Kidney (tissue), 14 donors: ENCODE results near the gene UBE2L3. TPM values are rescaled to one million over a fixed set of nuclear protein-coding genes. Genes with fewer than 3 reads are reported as not detected.
A peak's percentile ranks its signal among the peaks of the same experiment; 100 is the strongest.

ENCODE experiments used
- DNase-seq, 5 donors: peaks; one replicate each; pipeline ENCODE4 v3.0.0-alpha.2; 2013 to 2020
- FAIRE-seq: peaks from 2 replicates; lab custom pipeline; 2012; peaks lifted over from hg19 to GRCh38; lab: Jason Lieb, UNC
- H3K27ac ChIP-seq, 2 donors: one replicate each; pipeline ENCODE4 v1.7.0; 2013; ENCODE audit warnings: low read depth in 2 of 2, low read length in 2 of 2, inconsistent platforms in 1 of 2
- H3K27me3 ChIP-seq: one replicate; pipeline ENCODE4 v1.7.1; 2013; ENCODE audit warnings: low read length, inconsistent platforms; ENCODE audit not compliant: control insufficient read depth, insufficient read depth
- H3K36me3 ChIP-seq, 3 donors: one replicate each; pipeline versions ENCODE4 v1.7.0 to v1.7.1; 2013; ENCODE audit warnings: low read length in 3 of 3, control low read depth in 1 of 3, inconsistent platforms in 1 of 3; ENCODE audit not compliant: insufficient read depth in 3 of 3, control insufficient read depth in 2 of 3
- H3K4me1 ChIP-seq, 3 donors: one replicate each; pipeline versions ENCODE4 v1.7.0 to v1.7.1; 2013; ENCODE audit warnings: low read length in 3 of 3, inconsistent platforms in 1 of 3, low read depth in 1 of 3; ENCODE audit not compliant: control insufficient read depth in 2 of 3, insufficient read depth in 2 of 3
- H3K4me3 ChIP-seq, 3 donors: one replicate each; pipeline versions ENCODE4 v1.7.0 to v1.8.1; 2013; ENCODE audit warnings: low read length in 3 of 3, control low read depth in 1 of 3, inconsistent platforms in 1 of 3
- H3K9ac ChIP-seq, 3 donors: one replicate each; pipeline versions ENCODE4 v1.7.0 to v1.7.1; 2013; ENCODE audit warnings: low read length in 3 of 3, control low read depth in 1 of 3, inconsistent platforms in 1 of 3
- H3K9me3 ChIP-seq, 3 donors: one replicate each; pipeline versions ENCODE4 v1.7.0 to v1.7.1; 2013; ENCODE audit warnings: low read length in 3 of 3, control low read depth in 1 of 3, inconsistent platforms in 1 of 3; ENCODE audit not compliant: control insufficient read depth in 2 of 3, insufficient read depth in 1 of 3
- CTCF ChIP-seq: IDR thresholded peaks from 3 replicates; pipeline ENCODE4 v1.5.1; 2012; ENCODE audit warnings: mild to moderate bottlenecking, moderate library complexity, borderline replicate concordance; ENCODE audit not compliant: insufficient read depth; ENCODE audit errors: extremely low read depth
- intact Hi-C: fragments of 100-400 bp; cut with DNase I; formaldehyde crosslinking; loops from one replicate; pipeline ENCODE4 v1.11.1; 2022
- polyA plus RNA-seq: library from polyadenylated mRNA; stranded (reverse); fragments of 350-450 nt; fragmentation: Illumina TruSeq; extraction: RNeasy Lipid Tissue Mini Kit (QIAGEN cat#74804); gene quantifications from one replicate; pipeline ENCODE4 v1.2.3, GENCODE V29; 2014; ENCODE audit warnings: low read depth, low replicate concordance; ENCODE audit not compliant: insufficient read depth
- total RNA-seq: library from RNA; stranded (reverse); fragmentation: NEBNext Ultra II Directional; extraction: Animal tissue kit (Norgen Biotek cat#: 25700); gene quantifications from one replicate; pipeline ENCODE4 v1.2.1, GENCODE V29; 2021
- donor health status: control.
- donor health status: control.
- donor health status: control.
- donor health status: control.
- donor health status: control.
- donor health status: DM: yes; HTN: yes; CAD: no.
- donor health status: Normal renal cell carcinoma (clear cell type).

The UBE2L3 gene
- total and polyA plus RNA-seq, 2 donors from 2014 or later = 45.8 to 70.0 TPM

DNA sequence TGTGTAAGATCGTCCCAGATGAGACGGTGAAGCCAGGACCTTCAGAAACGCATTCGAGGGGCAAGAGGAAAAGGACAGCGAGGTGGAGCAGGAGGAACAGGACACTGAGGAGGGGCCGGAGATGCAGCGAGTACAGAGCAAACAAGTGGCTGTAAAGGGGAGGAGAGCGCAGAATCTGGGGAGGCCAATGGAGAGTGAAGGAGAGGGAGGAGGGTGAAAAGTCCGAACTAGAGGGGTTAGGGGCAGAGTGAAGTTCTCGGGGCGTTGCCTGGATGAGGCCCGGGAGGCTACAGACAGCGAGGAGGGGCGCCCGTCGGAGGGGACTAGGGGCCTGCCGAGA lies 89.5 kb downstream of the UBE2L3 start:
- DNase-seq (no peak), FAIRE-seq (no peak)
- no peaks in the 10 kb centered on the region for H3K36me3 ChIP-seq
- peaks cover 0 to 4% (median 0%) of the 10 kb centered on the region in 3 donors for H3K4me1 ChIP-seq
- peak overlapping the region in 1 of 3 donors; percentile 56 for H3K4me3 ChIP-seq
- no peak for TF ChIP-seq CTCF
- H3K27ac ChIP-seq = no peak overlapping the region
- H3K9me3 ChIP-seq = no peaks in the 10 kb centered on the region
- H3K27me3 ChIP-seq = no peaks in the 10 kb centered on the region
- intact Hi-C loops = no loop called here
- H3K9ac ChIP-seq = no peak overlapping the region

DNA sequence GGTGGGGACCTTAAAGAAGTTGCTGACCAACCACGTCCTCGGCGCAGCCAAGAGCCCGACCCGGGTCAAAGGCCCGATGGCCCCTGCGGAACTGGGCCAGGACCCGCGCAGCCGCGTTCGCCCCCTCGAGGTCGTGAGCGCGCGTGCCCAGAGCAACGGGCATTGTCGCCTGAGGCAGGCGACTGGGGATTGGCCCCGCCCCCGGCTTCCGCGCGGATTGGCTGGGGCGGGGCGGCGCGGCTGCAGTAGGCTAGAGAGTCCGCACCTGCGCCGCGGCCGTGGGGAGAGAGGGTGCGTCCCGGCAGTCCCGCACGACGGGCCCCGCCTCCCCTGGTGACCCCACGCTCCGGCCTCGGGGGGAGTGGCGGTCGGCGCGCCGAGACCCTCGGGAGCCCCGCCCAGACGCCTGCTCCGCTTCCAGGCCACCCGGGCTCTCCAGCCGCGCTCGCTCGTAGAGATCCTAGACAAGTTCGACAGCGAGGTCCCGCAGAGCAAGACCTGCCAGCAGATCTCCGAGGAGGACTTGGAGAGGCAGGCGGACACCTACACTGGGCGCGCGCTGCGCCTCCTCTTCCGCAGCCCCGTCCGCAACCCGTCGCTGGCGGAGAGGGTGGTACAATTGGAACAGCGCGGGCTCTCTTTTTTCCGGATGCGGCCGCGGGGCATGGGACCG lies 90.0 kb downstream of the UBE2L3 start:
- intact Hi-C loops = no loop called here
- Histone ChIP-seq H3K36me3 (no peaks in the 10 kb centered on the region), H3K27me3 (no peaks in the 10 kb centered on the region), H3K27ac (no peak overlapping the region), H3K4me1 (peaks cover 0 to 4% (median 0%) of the 10 kb centered on the region in 3 donors), H3K9ac (no peak overlapping the region), H3K9me3 (no peaks in the 10 kb centered on the region), H3K4me3 (peak overlapping the region; percentile 42 to 56 (median 56))
- DNase-seq = peak; percentile 89 to 93 (median 91)
- TF ChIP-seq CTCF = no peak
- no peak for FAIRE-seq

DNA sequence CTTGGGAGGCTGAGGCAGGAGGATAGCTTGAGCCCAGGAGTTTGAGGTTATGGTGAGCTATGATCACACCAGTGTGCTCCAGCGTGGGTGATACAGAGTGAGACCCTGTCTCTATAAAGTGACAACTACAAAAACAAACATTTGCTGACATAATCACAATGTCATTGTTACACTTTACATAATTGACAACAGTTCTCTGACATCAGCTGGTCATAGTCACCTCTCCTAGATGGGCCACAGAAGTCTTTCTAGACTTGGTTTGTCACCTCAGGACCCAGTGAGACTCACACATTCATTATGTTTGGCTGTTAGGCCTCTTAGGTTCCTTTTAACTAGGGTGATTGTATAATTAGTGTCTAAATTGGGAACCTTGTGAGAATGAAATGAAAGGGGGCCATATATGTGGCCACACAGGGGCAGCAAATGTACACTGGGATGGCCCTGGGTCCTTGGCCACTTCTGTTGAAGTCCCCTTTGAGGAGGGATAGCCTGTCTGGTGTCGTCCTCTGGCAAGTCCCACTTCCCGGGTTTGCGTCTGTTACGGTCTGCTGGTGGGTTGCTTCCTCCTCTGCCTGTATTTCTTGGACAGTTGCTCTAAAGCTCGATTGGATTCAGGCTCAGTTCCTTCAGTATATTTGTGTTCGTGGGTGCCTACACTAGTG lies 92.5 kb downstream of the UBE2L3 start:
- Histone ChIP-seq H3K9me3 (no peaks in the 10 kb centered on the region), H3K4me3 (no peak overlapping the region), H3K27ac (no peak overlapping the region), H3K27me3 (no peaks in the 10 kb centered on the region), H3K4me1 (peaks cover 0 to 2% (median 0%) of the 10 kb centered on the region in 3 donors), H3K36me3 (no peaks in the 10 kb centered on the region), H3K9ac (no peak overlapping the region)
- intact Hi-C loops = no loop called here
- TF ChIP-seq CTCF = no peak
- DNase-seq (no peak), FAIRE-seq (no peak)
